ENCODE data around the gene TRPV3.
A peak's percentile ranks its signal among the peaks of the same experiment; 100 is the strongest.

The TRPV3 gene

DNA sequence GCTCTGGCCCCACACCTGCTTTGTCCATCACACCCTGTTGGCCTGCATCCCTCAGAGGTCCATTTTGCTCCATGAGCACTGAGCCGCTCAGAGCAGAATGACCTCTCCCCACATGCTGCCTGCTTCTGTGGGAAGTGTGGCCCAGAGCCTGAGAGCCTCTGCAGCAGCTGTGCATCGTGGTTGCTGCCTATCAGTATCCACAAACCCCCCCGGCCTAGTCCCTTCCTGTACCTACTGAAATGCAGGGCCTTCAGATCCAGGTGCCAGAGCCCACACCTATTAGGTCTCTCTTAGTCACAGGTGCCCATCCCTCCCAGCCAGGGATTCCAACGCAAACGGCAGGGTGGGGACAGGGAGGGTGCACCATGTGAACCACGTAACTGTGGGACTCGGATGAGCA, 16.6 kb upstream of the TRPV3 start:
- peaks cover 0 to 7% of the 10 kb centered on the region in 2 donors for H3K4me1 ChIP-seq (ENCODE audit: control insufficient read depth in 2 of 2, insufficient read depth in 1 of 2, low read depth in 1 of 2, low read length in 2 of 2)
- H2BK15ac ChIP-seq (ENCODE audit: low read length), result no peak overlapping the region
- no peaks in the 10 kb centered on the region for H3K27me3 ChIP-seq (ENCODE audit: control insufficient read depth in 3 of 3, insufficient read depth in 3 of 3, low read depth in 1 of 3, low read length in 3 of 3)
- no peaks in the 10 kb centered on the region for H3K9me3 ChIP-seq (replicated peaks in 1 of 2; ENCODE audit: control insufficient read depth in 2 of 2, insufficient read depth in 1 of 2, low read depth in 1 of 2, low read length in 2 of 2)
- H2BK12ac ChIP-seq (ENCODE audit: low read length), result no peak overlapping the region
- no peak overlapping the region for H3K4ac ChIP-seq (ENCODE audit: low read length)
- WGBS, 2 donors (ENCODE audit: extremely low coverage in 2 of 2, insufficient read length in 2 of 2, insufficient replicate concordance in 1 of 2), result no CpG with 5 or more reads among the region's 7 CpGs
- H3K27ac ChIP-seq (replicated peaks; ENCODE audit: low read length), result no peak overlapping the region
- H3K36me3 ChIP-seq (replicated peaks in 1 of 2; ENCODE audit: control insufficient read depth in 2 of 2, insufficient read depth in 2 of 2, low read length in 2 of 2), result peaks cover 4 to 49% of the 10 kb centered on the region in 2 donors
- H3K79me1 ChIP-seq (ENCODE audit: low read depth, low read length), result peaks cover 4% of the 10 kb centered on the region
- no peak overlapping the region for H4K8ac ChIP-seq (ENCODE audit: low read depth, low read length)
- no peak for DNase-seq (ENCODE audit: low spot score)
- H2BK120ac ChIP-seq (ENCODE audit: low read depth, low read length), result no peak overlapping the region
- H2BK5ac ChIP-seq (ENCODE audit: low read length), result no peak overlapping the region
- H2AFZ ChIP-seq (ENCODE audit: low read length), result no peak overlapping the region
- no peak overlapping the region for H3K14ac ChIP-seq (ENCODE audit: low read length)
- H3K23ac ChIP-seq (ENCODE audit: low read depth, low read length, poor library complexity), result no peak overlapping the region
- H2AK5ac ChIP-seq (ENCODE audit: low read depth, low read length), result no peak overlapping the region
- H3K9ac ChIP-seq (ENCODE audit: low read depth, low read length, poor library complexity), result no peak overlapping the region
- no peak overlapping the region for H3K4me2 ChIP-seq (ENCODE audit: insufficient read depth, low read length, poor library complexity, severe bottlenecking)
- peak overlapping the region; percentile 76 for H3K18ac ChIP-seq (ENCODE audit: low read length)
- H3K4me3 ChIP-seq (ENCODE audit: low read length in 2 of 2), result no peak overlapping the region
- no peak overlapping the region for H4K91ac ChIP-seq (ENCODE audit: low read depth, low read length, poor library complexity)

DNA sequence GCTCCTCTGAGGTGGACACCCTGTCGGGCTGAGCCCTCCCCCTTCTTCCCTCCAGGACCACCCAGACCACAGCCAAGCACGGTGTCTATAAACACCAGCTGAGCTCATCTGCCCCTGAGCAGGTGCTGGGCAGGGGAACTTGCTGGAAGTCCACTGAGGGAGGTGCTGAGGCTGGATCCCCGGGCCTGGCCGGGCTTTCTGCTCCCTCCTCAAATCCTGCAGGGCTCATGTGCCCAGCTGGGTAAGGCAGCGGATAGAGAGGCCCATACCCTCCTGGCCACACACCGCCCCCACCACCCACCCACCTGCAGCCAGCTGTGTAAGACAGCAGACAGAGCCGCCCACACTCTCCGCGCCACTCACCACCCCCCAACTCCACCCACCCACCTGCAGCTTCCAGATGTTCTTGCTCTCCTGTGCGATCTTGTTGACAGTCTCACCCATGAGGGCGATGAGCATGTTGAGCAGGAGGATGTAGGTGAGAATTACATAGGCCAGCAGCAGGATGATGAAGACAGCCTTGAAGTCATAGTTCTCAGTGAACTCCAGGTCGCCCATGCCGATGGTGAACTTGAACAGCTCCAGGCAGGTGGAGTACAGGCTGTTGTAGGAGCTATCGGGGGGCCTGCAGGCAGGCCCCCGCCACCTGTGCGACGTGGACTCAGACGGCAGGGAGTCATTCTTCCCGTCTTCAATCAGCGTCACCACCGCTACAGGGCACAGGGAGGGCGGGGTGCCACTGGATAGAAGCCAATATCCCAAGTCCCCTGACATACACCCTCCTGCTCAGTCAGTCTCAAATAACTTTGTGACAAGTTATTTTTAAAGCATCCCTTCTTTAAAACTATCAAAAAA, 15.9 kb upstream of the TRPV3 start:
- Histone ChIP-seq H3K4me3 (ENCODE audit: low read length in 2 of 2) (no peak overlapping the region), H3K9ac (ENCODE audit: low read depth, low read length, poor library complexity) (no peak overlapping the region), H3K4me1 (ENCODE audit: control insufficient read depth in 2 of 2, insufficient read depth in 1 of 2, low read depth in 1 of 2, low read length in 2 of 2) (peaks cover 0 to 7% of the 10 kb centered on the region in 2 donors), H2BK12ac (ENCODE audit: low read length) (no peak overlapping the region), H3K27me3 (ENCODE audit: control insufficient read depth in 3 of 3, insufficient read depth in 3 of 3, low read depth in 1 of 3, low read length in 3 of 3) (no peaks in the 10 kb centered on the region), H3K79me1 (ENCODE audit: low read depth, low read length) (peaks cover 4% of the 10 kb centered on the region), H2BK15ac (ENCODE audit: low read length) (no peak overlapping the region), H3K18ac (ENCODE audit: low read length) (no peak overlapping the region), H3K14ac (ENCODE audit: low read length) (no peak overlapping the region), H3K23ac (ENCODE audit: low read depth, low read length, poor library complexity) (no peak overlapping the region), H3K4ac (ENCODE audit: low read length) (no peak overlapping the region), H3K36me3 (replicated peaks in 1 of 2; ENCODE audit: control insufficient read depth in 2 of 2, insufficient read depth in 2 of 2, low read length in 2 of 2) (peaks cover 4 to 42% of the 10 kb centered on the region in 2 donors), H3K27ac (replicated peaks; ENCODE audit: low read length) (no peak overlapping the region), H3K9me3 (replicated peaks in 1 of 2; ENCODE audit: control insufficient read depth in 2 of 2, insufficient read depth in 1 of 2, low read depth in 1 of 2, low read length in 2 of 2) (no peaks in the 10 kb centered on the region), H2BK5ac (ENCODE audit: low read length) (no peak overlapping the region), H4K8ac (ENCODE audit: low read depth, low read length) (no peak overlapping the region), H2BK120ac (ENCODE audit: low read depth, low read length) (no peak overlapping the region), H3K4me2 (ENCODE audit: insufficient read depth, low read length, poor library complexity, severe bottlenecking) (no peak overlapping the region), H2AFZ (ENCODE audit: low read length) (no peak overlapping the region), H4K91ac (ENCODE audit: low read depth, low read length, poor library complexity) (no peak overlapping the region), H2AK5ac (ENCODE audit: low read depth, low read length) (no peak overlapping the region)
- DNase-seq (ENCODE audit: low spot score), result no peak
- WGBS, 2 donors (ENCODE audit: extremely low coverage in 2 of 2, insufficient read length in 2 of 2, insufficient replicate concordance in 1 of 2), result no CpG with 5 or more reads among the region's 22 CpGs

DNA sequence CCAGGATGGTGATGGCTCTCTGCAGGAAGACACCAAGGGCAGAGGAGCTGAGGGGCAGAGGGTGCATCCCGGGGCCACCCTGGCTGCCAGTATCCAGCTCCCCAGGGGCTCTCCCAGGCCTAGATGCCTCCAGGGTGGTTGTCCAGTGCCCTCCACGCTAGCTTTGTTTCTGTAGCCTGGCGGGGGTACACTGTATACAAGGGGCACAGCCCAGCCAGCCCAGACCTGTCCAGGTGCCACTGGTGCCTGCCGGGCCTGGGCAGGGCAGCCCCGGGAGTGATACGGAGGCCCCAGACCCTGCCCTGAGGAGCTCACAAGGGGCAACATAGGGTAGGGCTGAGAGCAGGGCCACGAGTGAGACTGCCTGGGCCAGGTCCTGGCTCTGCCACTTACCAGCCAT, 14.6 kb upstream of the TRPV3 start:
- Histone ChIP-seq H3K36me3 (replicated peaks in 1 of 2; ENCODE audit: control insufficient read depth in 2 of 2, insufficient read depth in 2 of 2, low read length in 2 of 2) (peaks cover 4 to 34% of the 10 kb centered on the region in 2 donors), H3K9ac (ENCODE audit: low read depth, low read length, poor library complexity) (no peak overlapping the region), H2AK5ac (ENCODE audit: low read depth, low read length) (no peak overlapping the region), H2BK120ac (ENCODE audit: low read depth, low read length) (no peak overlapping the region), H4K8ac (ENCODE audit: low read depth, low read length) (peak overlapping the region; percentile 82), H3K79me1 (ENCODE audit: low read depth, low read length) (peaks cover 4% of the 10 kb centered on the region), H2BK5ac (ENCODE audit: low read length) (no peak overlapping the region), H2BK12ac (ENCODE audit: low read length) (no peak overlapping the region), H3K4me3 (ENCODE audit: low read length in 2 of 2) (peak overlapping the region in 1 of 2 donors; percentile 23), H3K9me3 (replicated peaks in 1 of 2; ENCODE audit: control insufficient read depth in 2 of 2, insufficient read depth in 1 of 2, low read depth in 1 of 2, low read length in 2 of 2) (no peaks in the 10 kb centered on the region), H2BK15ac (ENCODE audit: low read length) (no peak overlapping the region), H3K4ac (ENCODE audit: low read length) (no peak overlapping the region), H4K91ac (ENCODE audit: low read depth, low read length, poor library complexity) (no peak overlapping the region), H3K23ac (ENCODE audit: low read depth, low read length, poor library complexity) (peak overlapping the region; percentile 65), H3K27me3 (ENCODE audit: control insufficient read depth in 3 of 3, insufficient read depth in 3 of 3, low read depth in 1 of 3, low read length in 3 of 3) (no peaks in the 10 kb centered on the region), H3K27ac (replicated peaks; ENCODE audit: low read length) (no peak overlapping the region), H3K4me1 (ENCODE audit: control insufficient read depth in 2 of 2, insufficient read depth in 1 of 2, low read depth in 1 of 2, low read length in 2 of 2) (peaks cover 0 to 3% of the 10 kb centered on the region in 2 donors), H3K14ac (ENCODE audit: low read length) (no peak overlapping the region), H2AFZ (ENCODE audit: low read length) (no peak overlapping the region), H3K4me2 (ENCODE audit: insufficient read depth, low read length, poor library complexity, severe bottlenecking) (no peak overlapping the region), H3K18ac (ENCODE audit: low read length) (peak overlapping the region; percentile 4)
- no CpG with 5 or more reads among the region's 7 CpGs for WGBS, 2 donors (ENCODE audit: extremely low coverage in 2 of 2, insufficient read length in 2 of 2, insufficient replicate concordance in 1 of 2)
- no peak for DNase-seq (ENCODE audit: low spot score)

DNA sequence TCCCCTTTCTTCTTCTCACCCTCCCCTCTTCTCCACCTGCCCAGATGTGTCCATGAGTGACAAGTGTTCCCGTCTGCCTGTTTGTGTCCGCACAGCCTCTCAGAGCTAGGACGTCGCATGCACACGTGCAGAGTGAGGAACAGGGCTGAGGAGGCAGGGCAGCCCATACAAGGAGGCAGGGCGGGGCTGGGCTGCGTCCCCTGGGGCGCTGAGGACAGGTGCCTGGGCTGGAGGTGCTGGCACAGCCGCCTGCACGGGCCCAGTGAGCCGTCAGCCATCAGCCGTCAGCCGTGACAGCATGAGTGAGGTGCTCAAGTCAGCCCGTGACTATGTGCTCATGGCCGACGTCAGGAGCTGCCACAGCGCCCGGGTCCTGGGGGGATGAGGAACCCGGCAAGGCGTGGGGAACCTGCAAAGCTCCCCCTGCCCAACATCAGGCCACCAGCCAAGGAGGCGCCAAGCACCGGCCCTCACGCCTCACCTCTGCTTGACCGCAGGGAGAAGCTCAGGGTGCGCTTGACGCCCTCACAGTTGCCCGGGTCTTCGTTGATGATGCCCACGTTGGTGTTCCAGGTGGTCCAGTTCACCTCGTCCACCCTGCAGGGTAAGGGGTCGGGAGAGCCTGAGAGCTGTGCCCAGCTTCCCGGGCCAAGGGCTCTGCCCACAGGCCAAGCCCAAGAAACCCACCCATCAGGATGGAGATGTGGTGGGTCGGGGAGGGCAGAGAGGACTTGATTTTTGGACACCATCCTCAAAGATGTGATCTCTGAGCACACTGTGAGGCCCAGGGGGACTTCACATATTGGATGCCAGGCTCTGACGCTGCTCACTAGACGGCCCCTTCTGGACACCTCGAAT, 13.7 kb upstream of the TRPV3 start:
- Histone ChIP-seq H4K8ac (ENCODE audit: low read depth, low read length) (no peak overlapping the region), H2AFZ (ENCODE audit: low read length) (no peak overlapping the region), H3K4ac (ENCODE audit: low read length) (no peak overlapping the region), H2BK120ac (ENCODE audit: low read depth, low read length) (no peak overlapping the region), H3K36me3 (replicated peaks in 1 of 2; ENCODE audit: control insufficient read depth in 2 of 2, insufficient read depth in 2 of 2, low read length in 2 of 2) (peaks cover 5 to 34% of the 10 kb centered on the region in 2 donors), H3K27ac (replicated peaks; ENCODE audit: low read length) (no peak overlapping the region), H2BK5ac (ENCODE audit: low read length) (no peak overlapping the region), H3K4me2 (ENCODE audit: insufficient read depth, low read length, poor library complexity, severe bottlenecking) (no peak overlapping the region), H2BK15ac (ENCODE audit: low read length) (no peak overlapping the region), H3K4me1 (ENCODE audit: control insufficient read depth in 2 of 2, insufficient read depth in 1 of 2, low read depth in 1 of 2, low read length in 2 of 2) (no peaks in the 10 kb centered on the region), H3K9me3 (replicated peaks in 1 of 2; ENCODE audit: control insufficient read depth in 2 of 2, insufficient read depth in 1 of 2, low read depth in 1 of 2, low read length in 2 of 2) (no peaks in the 10 kb centered on the region), H2BK12ac (ENCODE audit: low read length) (no peak overlapping the region), H4K91ac (ENCODE audit: low read depth, low read length, poor library complexity) (no peak overlapping the region), H3K79me1 (ENCODE audit: low read depth, low read length) (peaks cover 4% of the 10 kb centered on the region), H3K4me3 (ENCODE audit: low read length in 2 of 2) (peak overlapping the region in 1 of 2 donors; percentile 69), H3K27me3 (ENCODE audit: control insufficient read depth in 3 of 3, insufficient read depth in 3 of 3, low read depth in 1 of 3, low read length in 3 of 3) (no peaks in the 10 kb centered on the region), H3K9ac (ENCODE audit: low read depth, low read length, poor library complexity) (no peak overlapping the region), H3K18ac (ENCODE audit: low read length) (no peak overlapping the region), H3K14ac (ENCODE audit: low read length) (no peak overlapping the region), H3K23ac (ENCODE audit: low read depth, low read length, poor library complexity) (peak overlapping the region; percentile 91), H2AK5ac (ENCODE audit: low read depth, low read length) (peak overlapping the region; percentile 28)
- no CpG with 5 or more reads among the region's 36 CpGs for WGBS, 2 donors (ENCODE audit: extremely low coverage in 2 of 2, insufficient read length in 2 of 2, insufficient replicate concordance in 1 of 2)
- DNase-seq (ENCODE audit: low spot score), result no peak

Measured in neuronal stem cell (in vitro differentiated cells).